T follicular helper cell (primary cell): ENCODE results near the gene MSI2.

ENCODE experiments used
- DNase-seq: peaks from one replicate; pipeline ENCODE4 v3.0.0-alpha.2; 2020; ENCODE audit warnings: low read depth

MSI2 gene

DNA sequence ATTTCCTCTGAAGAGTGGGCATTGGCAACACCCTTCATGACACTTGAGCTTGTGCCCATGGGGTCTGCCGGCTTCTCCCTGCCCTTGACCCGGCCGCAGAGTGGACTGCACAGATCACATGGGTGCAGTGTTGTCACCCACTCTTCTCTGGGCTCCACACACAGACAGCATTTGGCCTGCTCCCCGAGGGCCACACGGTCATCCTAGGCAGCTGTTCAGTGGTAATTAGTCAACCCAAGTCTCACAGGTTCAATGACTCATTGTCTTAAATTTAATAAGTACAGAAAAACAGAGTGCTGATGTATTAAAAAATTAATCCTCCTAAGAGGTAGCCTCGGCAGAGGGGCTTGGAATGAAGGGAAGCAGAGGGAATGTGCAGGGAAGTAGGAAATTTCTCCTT lies 204.8 kb downstream of the MSI2 start:
- no peak for DNase-seq

GRCh38 chr17:57462007-57462579 lies 205.8 kb downstream of the MSI2 start:
- no peak for DNase-seq

- DNase-seq = no peak
Measured at GRCh38 chr17:57463103-57463885, 207.0 kb downstream of the MSI2 start.

GRCh38 chr17:57464191-57464864 lies 208.0 kb downstream of the MSI2 start:
- DNase-seq = no peak

GRCh38 chr17:57465610-57466009 lies 209.3 kb downstream of the MSI2 start:
- no peak for DNase-seq

DNA sequence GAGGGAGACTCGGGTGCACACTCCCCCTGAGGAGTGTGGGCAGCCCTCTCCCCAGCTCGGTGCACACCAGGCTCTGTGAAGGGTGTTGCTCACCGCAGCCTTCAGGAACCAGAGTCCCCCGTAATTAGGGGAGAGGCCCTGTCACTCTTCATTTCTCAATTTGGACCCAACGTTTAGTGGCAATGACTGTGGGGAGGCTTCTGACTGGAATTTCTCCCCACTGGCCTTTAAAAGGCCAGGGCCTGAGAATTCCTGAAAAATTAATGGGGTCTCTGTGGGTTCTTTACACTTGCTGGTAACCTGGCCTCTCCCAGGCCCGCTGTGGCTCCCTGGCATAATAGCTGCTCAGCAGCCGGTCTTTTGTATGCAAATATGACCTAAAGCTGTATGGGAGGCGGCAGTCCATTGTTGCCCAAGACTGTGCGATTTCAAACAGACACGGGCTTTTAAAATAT lies 209.7 kb downstream of the MSI2 start:
- DNase-seq = no peak

GRCh38 chr17:57466521-57466920 lies 210.2 kb downstream of the MSI2 start:
- no peak for DNase-seq

- no peak for DNase-seq
Measured at GRCh38 chr17:57467226-57467625, 210.9 kb downstream of the MSI2 start.

DNA sequence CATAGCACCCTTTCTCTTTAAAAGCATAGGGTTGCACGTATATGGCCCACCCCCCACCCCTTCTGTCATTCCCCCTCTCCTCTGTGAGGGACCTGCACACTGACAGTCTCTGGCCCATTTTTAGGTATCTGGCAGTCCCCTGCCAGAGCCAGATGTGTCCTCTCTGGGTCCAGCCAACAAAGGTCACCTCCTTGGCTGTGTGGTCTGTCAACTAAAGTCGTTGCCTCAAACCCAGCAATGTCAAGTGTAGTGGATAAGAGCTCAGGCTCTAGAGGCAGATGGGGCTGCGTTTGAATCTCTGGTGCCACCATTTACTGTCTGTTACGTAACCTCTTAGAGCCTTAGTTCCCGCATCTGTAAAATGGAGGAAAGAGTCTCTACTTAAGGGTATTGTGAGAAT lies 211.5 kb downstream of the MSI2 start:
- DNase-seq = no peak

GRCh38 chr17:57468932-57469775 lies 212.8 kb downstream of the MSI2 start:
- DNase-seq = no peak

DNA sequence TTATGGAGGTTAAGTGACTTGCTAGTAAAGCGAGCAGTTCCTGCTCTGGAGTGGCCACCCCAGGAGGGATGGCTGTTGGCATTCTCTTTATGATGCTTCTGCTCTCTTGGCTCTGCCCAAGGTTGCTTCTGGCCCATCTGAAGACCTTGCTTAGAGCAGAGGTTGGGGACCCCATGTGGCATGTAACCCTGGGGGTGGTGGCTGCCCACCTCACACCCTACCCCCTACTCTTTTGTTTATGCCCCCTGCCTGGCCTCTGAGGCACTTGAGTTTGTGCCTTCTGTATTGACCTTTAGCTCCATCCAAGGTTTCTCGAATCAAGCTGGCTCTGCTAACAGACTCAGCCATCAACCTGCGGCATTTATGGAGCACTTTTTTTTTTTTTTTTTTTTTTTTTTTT lies 214.6 kb downstream of the MSI2 start:
- no peak for DNase-seq

DNA sequence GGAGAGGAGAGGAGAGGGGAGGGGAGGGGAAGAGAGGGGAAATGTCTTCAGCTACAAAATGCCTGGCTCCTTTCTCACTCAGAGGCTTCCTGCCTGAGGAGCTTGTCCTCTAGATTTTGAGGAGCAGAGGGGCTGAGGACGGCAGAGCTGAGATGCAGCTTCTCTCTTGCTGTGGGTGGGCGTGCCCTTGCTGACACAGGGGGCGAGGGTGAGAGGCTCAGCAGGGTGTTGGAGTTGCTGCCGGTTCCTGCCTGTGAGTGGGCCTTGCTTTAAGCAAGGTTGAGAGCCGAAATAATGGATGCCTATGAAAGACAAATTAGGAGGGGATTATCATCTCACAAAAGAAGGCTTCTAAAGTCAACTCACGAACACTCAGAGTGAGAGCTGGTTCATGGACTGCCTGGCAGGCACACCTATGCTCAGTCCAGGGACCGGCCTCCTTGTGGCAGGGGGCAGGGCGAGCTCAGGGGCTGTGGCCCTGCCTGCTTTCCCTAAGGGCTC lies 215.6 kb downstream of the MSI2 start:
- DNase-seq = no peak

- DNase-seq = no peak
Measured at GRCh38 chr17:57475796-57476195, 219.5 kb downstream of the MSI2 start.

GRCh38 chr17:57477522-57478362 lies 221.4 kb downstream of the MSI2 start:
- no peak for DNase-seq

GRCh38 chr17:57478478-57479250 lies 222.3 kb downstream of the MSI2 start:
- DNase-seq = no peak

DNA sequence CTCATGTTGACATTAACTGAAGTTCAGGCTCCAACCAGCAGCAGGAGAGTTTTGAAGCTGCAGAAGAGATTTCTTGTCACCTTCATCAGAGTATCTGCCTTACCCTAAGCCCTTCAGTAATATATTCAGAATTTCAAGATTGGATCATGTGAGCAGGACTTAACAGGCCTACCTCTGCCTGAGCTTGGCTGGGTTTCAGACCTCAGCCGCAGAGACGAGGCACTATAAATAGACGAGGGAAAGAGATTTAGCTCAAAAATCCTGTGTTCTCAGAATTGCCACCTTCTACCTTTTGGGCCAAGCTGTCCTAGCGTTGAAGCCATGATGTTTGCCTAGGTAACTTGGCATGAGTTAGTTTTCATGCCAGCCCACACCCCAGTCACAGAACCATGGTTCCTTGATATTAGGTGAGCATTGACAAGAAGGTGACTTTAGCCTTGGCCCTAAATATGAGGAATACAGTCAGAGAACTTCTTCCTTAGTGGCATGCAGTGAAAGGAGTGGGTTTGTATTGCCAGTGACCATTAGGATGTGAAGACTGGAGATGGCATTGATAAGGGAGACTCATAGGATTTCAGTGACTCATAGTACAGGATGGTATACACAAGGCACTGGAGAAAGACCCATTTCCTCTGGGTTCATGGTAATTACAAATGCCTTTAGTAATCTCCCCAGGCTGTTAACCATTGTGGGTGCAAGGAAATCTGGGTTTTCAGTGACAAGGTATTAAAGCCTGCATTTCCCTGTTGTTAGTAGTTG lies 224.3 kb downstream of the MSI2 start:
- DNase-seq = no peak

- DNase-seq = no peak
Measured at GRCh38 chr17:57481910-57482391, 225.6 kb downstream of the MSI2 start.

DNA sequence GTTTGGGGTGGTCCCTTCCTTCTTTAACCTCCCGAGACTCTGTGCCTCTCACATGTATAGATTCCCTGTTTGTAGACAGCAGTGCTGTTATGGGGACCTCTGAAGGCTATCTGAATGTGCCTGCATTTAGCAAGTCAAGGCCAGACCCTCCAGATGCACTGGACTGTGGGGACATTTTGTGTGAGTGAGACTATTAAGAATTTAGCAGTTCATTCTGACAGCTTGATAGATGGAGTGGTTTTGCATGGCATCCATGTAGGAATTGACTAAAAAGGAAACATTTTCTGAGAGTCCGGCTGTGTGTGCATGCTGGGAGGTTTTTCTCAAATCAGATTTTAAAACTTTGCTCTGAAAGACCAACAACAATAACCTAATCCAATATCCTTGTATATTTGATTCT lies 226.3 kb downstream of the MSI2 start:
- no peak for DNase-seq

DNA sequence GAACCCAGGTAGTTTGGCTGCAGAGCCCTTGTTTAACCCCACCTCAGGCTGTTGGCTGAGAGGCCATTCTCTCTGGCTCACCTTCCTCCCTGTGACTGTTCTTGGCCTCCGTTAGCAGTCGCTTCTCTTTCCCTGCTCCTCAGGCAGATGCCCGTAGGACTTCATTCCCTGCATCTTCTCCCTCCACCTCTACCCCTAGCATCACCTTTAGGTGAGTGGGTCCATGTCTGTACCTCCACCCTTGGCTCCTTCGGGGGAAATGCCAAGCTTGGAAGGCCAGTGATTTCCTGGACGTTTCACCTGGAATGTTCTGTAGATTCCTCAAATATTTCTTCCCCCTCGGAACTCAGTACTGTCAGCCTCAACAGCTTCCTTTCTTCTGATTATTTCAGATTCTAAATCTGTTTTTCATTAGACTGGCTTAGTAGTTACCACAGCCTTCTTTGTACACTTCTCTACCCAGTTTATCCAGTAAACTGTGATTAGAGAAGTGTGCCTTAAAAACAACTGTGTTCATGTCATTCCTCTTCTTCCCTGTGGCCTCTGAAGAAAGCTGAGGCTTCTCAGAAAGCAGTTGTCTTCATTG lies 227.9 kb downstream of the MSI2 start:
- DNase-seq = no peak
